NCI-H2227 treated with DMSO at 0.1 percent for 48 hours (cell line): Measurements from ENCODE around the gene TP53TG3E.
"Not testable (repeated sequence)": the region's sequence is repeated elsewhere in the genome, so short reads cannot be mapped to it uniquely, and the experiment has no call there.

Experiments
- DNase-seq: peaks from one replicate; lab custom pipeline; 2025; lab: John Stamatoyannopoulos, UW

The TP53TG3E gene

GRCh38 chr16:33304006-33304405 lies at the start of gene TP53TG3E:
Gene TP53TG3E, plus strand, starts transcription at chr16:33304306. Its CDS starts 68 bp downstream, at chr16:33304374.
- not testable (repeated sequence) for DNase-seq

- DNase-seq = not testable (repeated sequence)
These were observed 32.3 kb downstream of the TP53TG3E start for GRCh38 chr16:33336226-33337012.

GRCh38 chr16:33337627-33338542 lies 33.8 kb downstream of the TP53TG3E start:
- not testable (repeated sequence) for DNase-seq

- not testable (repeated sequence) for DNase-seq
These were observed 34.4 kb downstream of the TP53TG3E start for GRCh38 chr16:33338543-33338951.

GRCh38 chr16:33339093-33340061 lies 35.3 kb downstream of the TP53TG3E start:
- not testable (repeated sequence) for DNase-seq
